B cell (primary cell): Measurements from ENCODE around the gene ANKRD34A. TPM values are rescaled to one million over a fixed set of nuclear protein-coding genes. Genes with fewer than 3 reads are reported as not detected.

Experiments
- ATAC-seq: fragments of 200-7000 bp; cut with Tn5 transposase; one replicate; pipeline ENCODE4 v1.10.0; 2021; ENCODE audit warnings: low read depth, mild to moderate bottlenecking, moderate number of reproducible peaks, moderate library complexity
- CTCF ChIA-PET: fragments of 350-600 bp; sonication (Branson Sonifier 250); formaldehyde crosslinking; loops from one replicate; lab custom pipeline; 2021; ENCODE audit warnings: antibody characterized with exemption, inconsistent platforms; lab: Charles Lee
- POLR2A ChIA-PET: fragments of 350-600 bp; sonication (Branson Sonifier 250); formaldehyde crosslinking; loops from one replicate; lab custom pipeline; 2021; ENCODE audit warnings: antibody characterized with exemption; lab: Charles Lee
- DNase-seq: peaks from one replicate; pipeline ENCODE4 v3.0.0; 2013
- H2AFZ ChIP-seq: 2 replicates; pipeline ENCODE4 v1.6.1; 2012; ENCODE audit warnings: mild to moderate bottlenecking, low read depth, low read length; ENCODE audit not compliant: insufficient read depth, poor library complexity, severe bottlenecking
- H3K27ac ChIP-seq, 2 donors: 1 replicate in 1 of 2; 2 replicates in 1 of 2; pipeline ENCODE4 v1.5.1; 2012 to 2013; ENCODE audit warnings: low read length in 2 of 2, mild to moderate bottlenecking in 2 of 2, moderate library complexity in 1 of 2
- H3K27me3 ChIP-seq, 4 experiments: fragments of 200-600 bp in 1 of 4; sonication (generic) in 1 of 4; replicated peaks in 1 of 4; 1 replicate in 2 of 4; 2 replicates in 2 of 4; pipeline versions ENCODE4 v1.6.1 to v1.7.0; 2013 to 2016; ENCODE audit warnings: low read length in 3 of 4, mild to moderate bottlenecking in 2 of 4, mixed read lengths in 1 of 4, moderate library complexity in 1 of 4; ENCODE audit not compliant: insufficient read depth in 4 of 4, control insufficient read depth in 3 of 4; ENCODE audit errors: control extremely low read depth in 1 of 4
- H3K36me3 ChIP-seq, 2 experiments: replicated peaks in 1 of 2; 1 replicate in 1 of 2; 2 replicates in 1 of 2; pipeline versions ENCODE4 v1.6.1 to v1.7.1; 2013; ENCODE audit warnings: low read length in 1 of 2; ENCODE audit not compliant: insufficient read depth in 2 of 2, control insufficient read depth in 1 of 2; ENCODE audit errors: control extremely low read depth in 1 of 2, extremely low read depth in 1 of 2
- H3K4me1 ChIP-seq, 2 donors: fragments of 200-600 bp in 1 of 2; sonication (generic) in 1 of 2; 1 replicate in 1 of 2; 2 replicates in 1 of 2; pipeline versions ENCODE4 v1.5.1 to v1.6.1; 2013 to 2017; ENCODE audit warnings: low read length in 2 of 2; ENCODE audit not compliant: control insufficient read depth in 2 of 2, insufficient read depth in 2 of 2
- H3K4me2 ChIP-seq: replicated peaks from 2 replicates; pipeline ENCODE3; 2012; ENCODE audit warnings: mild to moderate bottlenecking, low read depth, low read length; ENCODE audit not compliant: poor library complexity, severe bottlenecking
- H3K4me3 ChIP-seq, 5 experiments: fragments of 200-600 bp in 1 of 5; sonication (generic) in 1 of 5; 1 replicate in 3 of 5; 2 replicates in 2 of 5; pipeline versions ENCODE4 v1.5.1 to v1.7.0; 2011 to 2016; ENCODE audit warnings: low read length in 4 of 5, mild to moderate bottlenecking in 4 of 5, low read depth in 2 of 5, control low read depth in 1 of 5, moderate library complexity in 1 of 5; ENCODE audit not compliant: insufficient read depth in 1 of 5; ENCODE audit errors: control extremely low read depth in 1 of 5, extremely low read depth in 1 of 5
- H3K79me2 ChIP-seq: fragments of 200-600 bp; sonication (generic); one replicate; pipeline ENCODE4 v1.6.0; 2016; ENCODE audit warnings: low read length; ENCODE audit not compliant: control insufficient read depth, insufficient read depth
- H3K9ac ChIP-seq: fragments of 200-600 bp; sonication (generic); 2 replicates; pipeline ENCODE4 v1.6.1; 2017; ENCODE audit warnings: mild to moderate bottlenecking, low read length, moderate library complexity
- H3K9me3 ChIP-seq, 3 donors: one replicate each; pipeline versions ENCODE4 v1.6.1 to v1.7.1; 2013; ENCODE audit warnings: low read length in 2 of 3; ENCODE audit not compliant: control insufficient read depth in 2 of 3, insufficient read depth in 1 of 3; ENCODE audit errors: control extremely low read depth in 1 of 3
- H4K20me1 ChIP-seq: 2 replicates; pipeline ENCODE4 v1.6.0; 2012; ENCODE audit warnings: mild to moderate bottlenecking, low read length; ENCODE audit not compliant: insufficient read depth, control insufficient read depth, poor library complexity, severe bottlenecking
- H3K27ac Mint-ChIP-seq: one replicate; pipeline ENCODE4 v1.8.0; 2021; ENCODE audit warnings: mixed read lengths
- H3K27me3 Mint-ChIP-seq: one replicate; pipeline ENCODE4 v1.8.0; 2021; ENCODE audit warnings: mixed read lengths
- H3K4me1 Mint-ChIP-seq: one replicate; pipeline ENCODE4 v1.8.0; 2021; ENCODE audit warnings: mixed read lengths
- H3K4me3 Mint-ChIP-seq: one replicate; pipeline ENCODE4 v1.8.0; 2021; ENCODE audit warnings: mixed read lengths
- H3K9me3 Mint-ChIP-seq: one replicate; pipeline ENCODE4 v1.8.0; 2022; ENCODE audit warnings: mixed read lengths; ENCODE audit not compliant: insufficient read depth
- CTCF ChIP-seq: fragments of 200-600 bp; IDR thresholded peaks from one replicate; pipeline ENCODE4 v1.8.0; 2022; ENCODE audit warnings: antibody characterized with exemption, mild to moderate bottlenecking
- EZH2 ChIP-seq: IDR thresholded peaks from 2 replicates; pipeline ENCODE4 v1.6.1; 2012; ENCODE audit warnings: borderline replicate concordance, low read depth, mild to moderate bottlenecking, moderate library complexity, low read length; ENCODE audit not compliant: insufficient read depth, poor library complexity, severe bottlenecking
- WGBS: methylation state at CpG from one replicate; pipeline ENCODE4 v1.1.5; 2013; ENCODE audit warnings: missing lambda C conversion rate; ENCODE audit not compliant: insufficient coverage; 5-methylcytosine and 5-hydroxymethylcytosine counted together
- intact Hi-C: fragments of 100-400 bp; cut with micrococcal nuclease; formaldehyde crosslinking; loops from one replicate; pipeline ENCODE4 v1.10.0; 2022
- polyA plus RNA-seq: library from polyadenylated mRNA; depleted of rRNA; stranded (reverse); fragments of >200 nt; gene quantifications from 2 replicates; pipeline ENCODE4 v1.2.3, GENCODE V29; 2012
- total RNA-seq, 2 donors: library from RNA; stranded (reverse); fragments of 120-200 nt in 1 of 2; gene quantifications; 1 replicate in 1 of 2; 2 replicates in 1 of 2; pipeline versions ENCODE4 v1.2.3 to v1.2.4, GENCODE V29; 2013 to 2022

Gene ANKRD34A
- total and polyA plus RNA-seq, 2 donors (not counting 1 experiment from before 2014, with no cell fraction given) = 0.86 to 1.8 TPM

GRCh38 chr1:145980457-145980994 is 16.2 kb upstream of the ANKRD34A start:
- Mint-ChIP-seq H3K9me3 (no peaks in the 10 kb centered on the region), H3K27ac (no peak overlapping the region), H3K27me3 (no peaks in the 10 kb centered on the region), H3K4me3 (no peak overlapping the region), H3K4me1 (peaks cover 43% of the 10 kb centered on the region)
- TF ChIP-seq EZH2 (no peak), CTCF (no peak)
- peak overlapping the region; percentile 96 to 97 for H3K27ac ChIP-seq
- ChIA-PET CTCF (interaction anchor here (4.3 to 9.5 kb wide), 8 partner anchors 13 to 134 kb away, joined by 30 to 361 read pairs (median 64); partner anchors contain the start of genes ANKRD34A, LIX1L, NUDT17 and POLR3GL), POLR2A (interaction anchor here (0.6 to 4.7 kb wide), 9 partner anchors 13 to 98 kb away, joined by 3 to 131 read pairs (median 12); partner anchors contain the start of genes ANKRD34A, LIX1L, PEX11B and POLR3GL)
- no peaks in the 10 kb centered on the region for H3K36me3 ChIP-seq
- no peaks in the 10 kb centered on the region for H3K27me3 ChIP-seq
- H3K4me2 ChIP-seq = peak overlapping the region; percentile 75
- peaks cover 47% of the 10 kb centered on the region for H3K79me2 ChIP-seq
- H4K20me1 ChIP-seq = no peaks in the 10 kb centered on the region
- no peaks in the 10 kb centered on the region for H3K9me3 ChIP-seq
- ATAC-seq (no peak), DNase-seq (no peak)
- peak overlapping the region; percentile 50 for H2AFZ ChIP-seq
- 100% methylated on average over 1 of the region's 1 CpG for WGBS
- peak overlapping the region; percentile 59 for H3K9ac ChIP-seq
- H3K4me3 ChIP-seq = peak overlapping the region in 3 of 5 experiments; percentile 19 to 52 (median 39)
- intact Hi-C loops = no loop called here
- peaks cover 80 to 83% of the 10 kb centered on the region in 2 donors for H3K4me1 ChIP-seq
